T-cell (primary cell): ENCODE measurements around the gene ARHGAP45. TPM values are rescaled to one million over a fixed set of nuclear protein-coding genes. Genes with fewer than 3 reads are reported as not detected.

Experiments
- ATAC-seq, 4 experiments: fragments of 200-7000 bp in 3 of 4; fragments of 150-1000 bp in 1 of 4; cut with Tn5 transposase; replicated peaks in 1 of 4; 1 replicate in 3 of 4; 2 replicates in 1 of 4; pipeline ENCODE4 v1.10.0; 2021; ENCODE audit warnings: moderate library complexity in 3 of 4, mild to moderate bottlenecking in 2 of 4, moderate number of reproducible peaks in 1 of 4
- CTCF ChIA-PET, 2 donors: fragments of 300-600 bp; sonication (Branson Sonifier 250); formaldehyde crosslinking; loops; one replicate each; lab custom pipeline; 2022; ENCODE audit warnings: antibody characterized with exemption in 2 of 2; lab: Charles Lee
- POLR2A ChIA-PET, 2 donors: fragments of 300-600 bp; sonication (Branson Sonifier 250); formaldehyde crosslinking; loops; one replicate each; lab custom pipeline; 2022; ENCODE audit warnings: antibody characterized with exemption in 2 of 2; lab: Charles Lee
- DNase-seq, 35 experiments: peaks; one replicate each; pipeline versions ENCODE4 v3.0.0 to v3.0.0-alpha.2; 2013 to 2023
- H3K27ac ChIP-seq: one replicate; pipeline ENCODE4 v1.5.1; 2013; ENCODE audit warnings: low read length
- H3K27me3 ChIP-seq, 2 experiments: replicated peaks in 1 of 2; 1 replicate in 1 of 2; 2 replicates in 1 of 2; pipeline versions ENCODE4 v1.6.1 to v1.7.0; 2013; ENCODE audit warnings: low read length in 1 of 2, mixed read lengths in 1 of 2; ENCODE audit not compliant: control insufficient read depth in 2 of 2, insufficient read depth in 2 of 2; ENCODE audit errors: extremely low read depth in 1 of 2
- H3K36me3 ChIP-seq, 2 donors: 1 replicate in 1 of 2; 2 replicates in 1 of 2; pipeline versions ENCODE4 v1.6.1 to v1.7.0; 2013; ENCODE audit warnings: low read length in 1 of 2; ENCODE audit not compliant: control insufficient read depth in 2 of 2, insufficient read depth in 1 of 2; ENCODE audit errors: extremely low read depth in 1 of 2
- H3K4me1 ChIP-seq, 2 experiments: 1 replicate in 1 of 2; 2 replicates in 1 of 2; pipeline versions ENCODE4 v1.6.1 to v1.7.0; 2013; ENCODE audit warnings: low read length in 2 of 2, mixed read lengths in 1 of 2; ENCODE audit not compliant: insufficient read depth in 2 of 2, control insufficient read depth in 1 of 2; ENCODE audit errors: extremely low read depth in 1 of 2
- H3K4me3 ChIP-seq, 2 donors: 1 replicate in 1 of 2; 2 replicates in 1 of 2; pipeline versions ENCODE4 v1.5.1 to v1.7.0; 2013; ENCODE audit warnings: mild to moderate bottlenecking in 2 of 2, low read length in 1 of 2, moderate library complexity in 1 of 2; ENCODE audit not compliant: control insufficient read depth in 1 of 2; ENCODE audit errors: extremely low read depth in 1 of 2
- H3K9me3 ChIP-seq: 2 replicates; pipeline ENCODE4 v1.7.0; 2013
- H3K27ac Mint-ChIP-seq, 2 donors: one replicate each; pipeline ENCODE4 v1.8.0; 2020 to 2021; ENCODE audit warnings: mild to moderate bottlenecking in 2 of 2, mixed read lengths in 2 of 2
- H3K27me3 Mint-ChIP-seq, 2 donors: one replicate each; pipeline ENCODE4 v1.8.0; 2021 to 2022; ENCODE audit warnings: mixed read lengths in 2 of 2
- H3K36me3 Mint-ChIP-seq: one replicate; pipeline ENCODE4 v1.8.0; 2021; ENCODE audit warnings: mixed read lengths
- H3K4me1 Mint-ChIP-seq, 3 donors: one replicate each; pipeline ENCODE4 v1.8.0; 2020 to 2022; ENCODE audit warnings: mixed read lengths in 3 of 3, mild to moderate bottlenecking in 1 of 3
- H3K4me3 Mint-ChIP-seq, 3 donors: one replicate each; pipeline ENCODE4 v1.8.0; 2020 to 2022; ENCODE audit warnings: mild to moderate bottlenecking in 3 of 3, mixed read lengths in 3 of 3, moderate library complexity in 3 of 3
- H3K9me3 Mint-ChIP-seq, 3 donors: one replicate each; pipeline ENCODE4 v1.8.0; 2020 to 2022; ENCODE audit warnings: mixed read lengths in 3 of 3
- WGBS: methylation state at CpG from one replicate; pipeline ENCODE4 v1.1.5; 2013; ENCODE audit warnings: missing lambda C conversion rate; ENCODE audit not compliant: insufficient coverage; 5-methylcytosine and 5-hydroxymethylcytosine counted together
- total RNA-seq, 35 experiments: library from RNA in 6 of 35; stranded (reverse) in 6 of 35; fragments of 120-200 nt in 1 of 35; gene quantifications; one replicate each; pipeline versions ENCODE4 v1.2.1 to v1.2.4 and lab custom pipeline; 2013 to 2026

The ARHGAP45 gene
- total RNA-seq, 5 donors from 2014 or later (not counting 1 experiment from before 2014, with no cell fraction given): 729 to 1,130 (median 1,073) TPM

DNA sequence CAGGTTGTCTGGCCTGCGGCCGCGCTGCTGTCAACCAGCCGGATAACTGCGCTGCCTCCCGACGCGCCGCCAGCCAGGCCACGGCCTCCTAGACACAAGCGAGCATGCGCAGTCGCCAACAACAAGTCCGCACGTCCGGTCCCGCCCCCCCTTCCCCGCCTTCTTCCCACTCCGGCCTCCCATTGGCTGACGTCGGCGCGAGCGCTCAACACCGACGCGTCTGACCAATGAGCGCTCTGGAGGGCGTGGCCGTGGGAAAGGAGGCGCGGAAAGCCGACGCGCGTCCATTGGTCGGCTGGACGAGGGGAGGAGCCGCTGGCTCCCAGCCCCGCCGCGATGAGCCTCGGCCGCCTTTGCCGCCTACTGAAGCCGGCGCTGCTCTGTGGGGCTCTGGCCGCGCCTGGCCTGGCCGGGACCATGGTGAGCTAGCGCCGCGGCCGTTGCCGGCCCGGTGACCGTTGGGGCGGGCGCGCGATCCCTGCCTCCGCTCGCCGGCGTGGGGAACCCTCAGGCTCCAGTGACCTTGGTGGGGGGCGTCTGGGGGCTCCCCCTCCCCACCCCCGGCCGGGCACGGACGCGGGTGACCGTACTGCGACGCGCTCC lies 36.8 kb downstream of the ARHGAP45 start, which contains the start of gene GPX4:
Gene GPX4 (plus strand): TSS at position 287 of the 603 bp plus-strand sequence. CDS start 50 bp downstream, at position 337.
- Mint-ChIP-seq H3K36me3 (no peaks in the 10 kb centered on the region), H3K27me3 (no peaks in the 10 kb centered on the region), H3K9me3 (no peaks in the 10 kb centered on the region), H3K4me1 (peaks cover 30 to 46% (median 39%) of the 10 kb centered on the region in 3 donors), H3K4me3 (peak within 1 kb of the TSS; percentile 72 to 77 (median 74)), H3K27ac (peak within 1 kb of the TSS; percentile 89 to 93)
- CTCF ChIA-PET: no interaction called here
- Histone ChIP-seq H3K9me3 (no peaks in the 10 kb centered on the region), H3K4me3 (peak within 1 kb of the TSS; percentile 74), H3K36me3 (peaks cover 0 to 9% of the 10 kb centered on the region in 2 donors), H3K4me1 (peaks cover 8 to 70% of the 10 kb centered on the region in 2 experiments), H3K27ac (peak within 1 kb of the TSS; percentile 79), H3K27me3 (no peaks in the 10 kb centered on the region)
- 0% methylated on average over 65 of the region's 75 CpGs for WGBS
- POLR2A ChIA-PET: interaction anchor here (0.7 to 1.1 kb wide), 3 partner anchors 13 to 180 kb away, joined by 3 read pairs; no protein-coding TSS in a partner anchor
- ATAC-seq (peak; percentile 86 to 90 (median 88)), DNase-seq (peak; percentile 94 to 100 (median 98))

DNA sequence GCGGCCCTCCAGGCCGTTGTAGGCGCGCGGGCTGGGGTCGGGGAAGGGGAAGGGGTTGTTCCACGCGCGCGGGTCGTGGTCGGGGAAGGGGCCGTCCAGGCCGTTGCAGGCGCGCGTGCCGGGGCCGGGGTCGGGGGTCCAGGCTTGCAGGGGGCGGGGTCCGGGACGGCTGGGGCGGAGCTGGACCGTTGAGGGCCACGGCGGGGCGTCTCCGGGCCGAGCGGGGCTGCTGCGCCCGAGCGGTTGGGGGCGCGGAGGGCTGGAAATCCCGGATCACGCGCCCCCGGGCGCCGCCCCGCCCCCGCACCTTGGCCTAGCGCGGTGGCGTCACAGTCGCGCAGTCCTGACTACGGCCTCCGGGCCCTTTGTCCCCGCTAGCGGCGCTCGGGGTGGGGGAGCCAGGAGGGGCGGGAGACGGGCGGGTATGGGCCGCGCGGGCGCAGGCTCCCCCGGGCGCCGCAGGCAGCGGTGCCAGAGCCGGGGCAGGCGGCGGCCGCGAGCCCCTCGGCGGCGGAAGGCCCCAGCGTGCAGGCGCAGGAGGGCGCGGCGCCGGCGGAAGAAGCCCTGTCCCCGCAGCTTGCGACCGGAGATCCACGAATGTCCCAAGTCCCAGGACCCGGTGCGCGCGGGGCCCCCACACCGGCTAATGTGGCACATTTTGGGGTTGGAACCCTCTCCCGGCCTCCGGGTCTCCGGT lies 37.5 kb downstream of the ARHGAP45 start:
- POLR2A ChIA-PET: interaction anchor here (0.7 to 1.1 kb wide), 4 partner anchors 13 to 179 kb away, joined by 3 to 4 read pairs (median 3); no protein-coding TSS in a partner anchor
- no peaks in the 10 kb centered on the region for H3K27me3 Mint-ChIP-seq
- WGBS: under 1% methylated on average over 91 of the region's 93 CpGs

DNA sequence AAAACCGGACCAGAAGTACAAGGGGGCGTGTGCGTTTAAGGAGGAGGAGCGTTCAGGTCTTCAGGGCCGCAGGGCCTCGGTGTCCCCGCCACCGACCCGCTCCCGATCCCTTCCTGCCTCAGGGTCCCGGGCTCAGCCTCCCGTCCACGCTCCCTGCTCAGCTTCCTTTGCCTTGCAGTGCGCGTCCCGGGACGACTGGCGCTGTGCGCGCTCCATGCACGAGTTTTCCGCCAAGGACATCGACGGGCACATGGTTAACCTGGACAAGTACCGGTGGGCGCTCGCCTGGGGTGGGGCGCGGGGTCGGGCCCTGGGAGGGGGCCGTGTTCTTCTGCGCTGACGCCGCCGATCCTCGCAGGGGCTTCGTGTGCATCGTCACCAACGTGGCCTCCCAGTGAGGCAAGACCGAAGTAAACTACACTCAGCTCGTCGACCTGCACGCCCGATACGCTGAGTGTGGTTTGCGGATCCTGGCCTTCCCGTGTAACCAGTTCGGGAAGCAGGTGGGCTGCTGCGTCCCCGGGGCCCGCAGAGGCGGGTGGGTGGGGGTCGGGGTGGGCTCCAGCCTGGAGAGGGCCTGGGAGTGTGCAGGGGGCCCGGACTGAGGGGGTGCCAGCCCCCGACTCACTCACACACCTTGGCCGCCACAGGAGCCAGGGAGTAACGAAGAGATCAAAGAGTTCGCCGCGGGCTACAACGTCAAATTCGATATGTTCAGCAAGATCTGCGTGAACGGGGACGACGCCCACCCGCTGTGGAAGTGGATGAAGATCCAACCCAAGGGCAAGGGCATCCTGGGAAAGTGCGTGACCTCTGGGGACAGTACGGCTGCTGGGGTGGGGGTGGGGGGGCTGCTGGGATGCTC lies 38.3 kb downstream of the ARHGAP45 start:
- Histone ChIP-seq H3K36me3 (peaks cover 0 to 17% of the 10 kb centered on the region in 2 donors), H3K27ac (peak overlapping the region; percentile 78), H3K4me3 (peak overlapping the region; percentile 74), H3K9me3 (no peaks in the 10 kb centered on the region), H3K4me1 (peaks cover 8 to 58% of the 10 kb centered on the region in 2 experiments), H3K27me3 (no peaks in the 10 kb centered on the region)
- DNase-seq (peak in 1 of 35 experiments; percentile 36), ATAC-seq (no peak)
- CTCF ChIA-PET: no interaction called here
- no peaks in the 10 kb centered on the region for H3K9me3 Mint-ChIP-seq
- H3K27me3 Mint-ChIP-seq: no peaks in the 10 kb centered on the region
- H3K27ac Mint-ChIP-seq: peak overlapping the region; percentile 49 to 83
- POLR2A ChIA-PET: interaction anchor here in 1 of 2 donors (1.1 kb wide), 1 partner anchor 164 kb away, joined by 3 read pairs; no protein-coding TSS in a partner anchor
- WGBS: 44% methylated on average over 59 of the region's 69 CpGs
- peaks cover 19 to 34% (median 33%) of the 10 kb centered on the region in 3 donors for H3K4me1 Mint-ChIP-seq
- H3K36me3 Mint-ChIP-seq: no peaks in the 10 kb centered on the region
- peak overlapping the region; percentile 72 to 77 (median 74) for H3K4me3 Mint-ChIP-seq

More for the DNA sequence above, 37.5 kb downstream of the ARHGAP45 start:
- H3K9me3 ChIP-seq: no peaks in the 10 kb centered on the region
- peak overlapping the region; percentile 74 for H3K4me3 ChIP-seq
- peak overlapping the region; percentile 49 to 83 for H3K27ac Mint-ChIP-seq
- H3K4me3 Mint-ChIP-seq: peak overlapping the region; percentile 72 to 77 (median 74)
- H3K4me1 ChIP-seq: peaks cover 8 to 65% of the 10 kb centered on the region in 2 experiments
- CTCF ChIA-PET: no interaction called here
- H3K4me1 Mint-ChIP-seq: peaks cover 25 to 40% (median 35%) of the 10 kb centered on the region in 3 donors
- peak; percentile 40 to 86 (median 61) for DNase-seq
- H3K9me3 Mint-ChIP-seq: no peaks in the 10 kb centered on the region
- H3K27me3 ChIP-seq: no peaks in the 10 kb centered on the region
- H3K27ac ChIP-seq: peak overlapping the region; percentile 78
- ATAC-seq: peak; percentile 53 to 57 (median 56)
- no peaks in the 10 kb centered on the region for H3K36me3 Mint-ChIP-seq
- H3K36me3 ChIP-seq: peaks cover 0 to 9% of the 10 kb centered on the region in 2 donors

DNA sequence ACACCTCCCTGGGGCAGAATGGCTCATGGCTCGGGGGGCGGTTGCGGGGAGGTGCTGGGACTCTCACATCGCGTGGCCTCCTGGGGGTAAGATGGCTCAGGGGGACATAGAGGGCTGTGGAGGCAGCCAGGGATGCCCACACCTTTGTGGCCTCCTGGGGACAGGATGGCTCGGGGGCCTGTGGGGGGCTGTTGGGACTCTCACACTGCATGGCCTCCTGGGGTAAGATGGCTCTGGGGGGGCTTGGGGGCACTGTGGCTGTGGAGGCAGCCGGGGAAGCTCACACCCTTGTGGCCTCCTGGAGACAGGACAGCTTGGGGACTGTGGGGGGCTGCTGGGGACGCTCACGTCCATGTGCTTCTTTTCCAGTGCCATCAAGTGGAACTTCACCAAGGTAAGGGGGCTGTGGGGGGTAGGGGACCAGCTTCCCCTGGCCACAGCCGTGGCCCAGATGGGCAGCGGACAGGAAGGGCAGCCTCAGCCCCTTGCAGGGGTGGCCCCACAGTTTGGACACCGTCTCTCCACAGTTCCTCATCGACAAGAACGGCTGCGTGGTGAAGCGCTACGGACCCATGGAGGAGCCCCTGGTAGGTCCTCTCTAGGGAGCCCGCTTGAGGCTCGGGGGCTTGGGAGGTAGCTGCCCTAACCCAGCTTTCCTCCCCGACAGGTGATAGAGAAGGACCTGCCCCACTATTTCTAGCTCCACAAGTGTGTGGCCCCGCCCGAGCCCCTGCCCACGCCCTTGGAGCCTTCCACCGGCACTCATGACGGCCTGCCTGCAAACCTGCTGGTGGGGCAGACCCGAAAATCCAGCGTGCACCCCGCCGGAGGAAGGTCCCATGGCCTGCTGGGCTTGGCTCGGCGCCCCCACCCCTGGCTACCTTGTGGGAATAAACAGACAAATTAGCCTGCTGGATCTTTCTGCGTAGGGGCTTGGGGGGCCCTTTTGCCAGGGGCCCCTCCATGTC lies 39.2 kb downstream of the ARHGAP45 start:
- no peaks in the 10 kb centered on the region for H3K9me3 ChIP-seq
- peaks cover 0 to 26% of the 10 kb centered on the region in 2 donors for H3K36me3 ChIP-seq
- no peaks in the 10 kb centered on the region for H3K27me3 Mint-ChIP-seq
- H3K36me3 Mint-ChIP-seq: no peaks in the 10 kb centered on the region
- H3K27me3 ChIP-seq: no peaks in the 10 kb centered on the region
- DNase-seq (no peak), ATAC-seq (no peak)
- H3K4me3 ChIP-seq: no peak overlapping the region
- ChIA-PET POLR2A (interaction anchor here in 1 of 2 donors (0.6 kb wide), 1 partner anchor 25 kb away, joined by 6 read pairs; no protein-coding TSS in a partner anchor), CTCF (interaction anchor here in 1 of 2 donors (0.7 kb wide), 1 partner anchor 130 kb away, joined by 3 read pairs; no protein-coding TSS in a partner anchor)
- peak overlapping the region; percentile 50 to 74 (median 72) for H3K4me3 Mint-ChIP-seq
- H3K9me3 Mint-ChIP-seq: no peaks in the 10 kb centered on the region
- peak overlapping the region; percentile 34 to 57 for H3K27ac Mint-ChIP-seq
- peaks cover 7 to 52% of the 10 kb centered on the region in 2 experiments for H3K4me1 ChIP-seq
- H3K27ac ChIP-seq: no peak overlapping the region
- H3K4me1 Mint-ChIP-seq: peaks cover 16 to 32% (median 29%) of the 10 kb centered on the region in 3 donors
- WGBS: 92% methylated on average over 30 of the region's 32 CpGs

DNA sequence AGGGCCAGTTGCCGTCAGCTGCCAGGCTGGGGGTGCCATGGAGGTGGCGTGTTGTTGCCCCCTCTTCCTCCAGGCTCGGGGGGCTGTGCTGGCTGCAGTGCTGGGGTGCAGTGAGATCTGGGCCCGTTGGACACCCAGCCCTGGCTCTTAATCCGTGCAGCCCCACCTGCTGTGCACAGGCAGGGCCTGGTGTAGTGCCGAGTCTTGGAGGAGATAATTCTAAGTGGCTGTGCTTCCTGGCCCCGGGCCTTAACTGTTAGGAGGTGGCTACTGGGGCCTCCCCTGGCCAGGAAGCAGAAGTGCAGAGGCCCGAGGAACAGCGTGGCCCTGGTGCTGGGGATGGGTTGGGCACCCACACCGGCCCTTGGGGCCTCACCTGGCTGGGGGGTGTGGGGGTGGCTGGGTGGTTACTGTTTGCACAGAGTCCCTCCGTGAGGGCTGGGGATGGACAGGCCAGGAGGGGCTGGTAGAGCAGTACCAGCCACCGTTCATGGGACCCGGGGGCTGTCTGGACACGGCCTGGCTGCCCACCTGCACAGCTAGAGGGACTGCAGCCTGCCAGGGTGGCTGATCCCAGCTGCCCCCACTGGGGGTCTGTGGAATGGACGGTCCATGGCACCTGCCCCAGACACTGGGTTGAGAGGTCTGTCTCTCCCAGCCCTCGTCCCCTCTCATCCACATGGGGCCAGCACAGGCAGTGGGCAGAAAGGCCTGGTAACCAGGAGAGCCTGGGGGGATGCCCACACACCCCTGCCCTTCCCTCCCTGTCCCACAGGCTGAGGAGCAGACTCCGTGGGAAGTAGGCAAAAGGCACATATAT lies 40.1 kb downstream of the ARHGAP45 start:
- Mint-ChIP-seq H3K4me3 (peak overlapping the region in 1 of 3 donors; percentile 49), H3K9me3 (no peaks in the 10 kb centered on the region), H3K27ac (peak overlapping the region; percentile 19 to 39), H3K4me1 (peaks cover 10 to 23% (median 20%) of the 10 kb centered on the region in 3 donors), H3K27me3 (no peaks in the 10 kb centered on the region), H3K36me3 (no peaks in the 10 kb centered on the region)
- POLR2A ChIA-PET: no interaction called here
- ATAC-seq (no peak), DNase-seq (no peak)
- peaks cover 4 to 45% of the 10 kb centered on the region in 2 experiments for H3K4me1 ChIP-seq
- no peak overlapping the region for H3K27ac ChIP-seq
- peaks cover 0 to 31% of the 10 kb centered on the region in 2 donors for H3K36me3 ChIP-seq
- no peaks in the 10 kb centered on the region for H3K9me3 ChIP-seq
- no peak overlapping the region for H3K4me3 ChIP-seq
- CTCF ChIA-PET: no interaction called here
- WGBS: 75% methylated on average over 15 of the region's 17 CpGs
- no peaks in the 10 kb centered on the region for H3K27me3 ChIP-seq
